HepG2 (cell line): ENCODE measurements around the gene CCR3. TPM values are rescaled to one million over a fixed set of nuclear protein-coding genes. Genes with fewer than 3 reads are reported as not detected.

Source experiments
- ATAC-seq: fragments of 200-7000 bp; cut with Tn5 transposase; 3 replicates; pipeline ENCODE4 v1.9.1; 2020; ENCODE audit warnings: mild to moderate bottlenecking, moderate library complexity
- BruUV-seq: library from RNA; stranded (reverse); fragments of 400-500 nt; replicated peaks from 2 replicates; lab custom pipeline; 2021; lab: Mats Ljungman, UMichigan
- CTCF ChIA-PET: fragments of 300-600 bp; formaldehyde crosslinking; extraction: SDS; loops from one replicate; lab custom pipeline; 2021; ENCODE audit warnings: low total read pairs, inconsistent platforms, low intra/inter-chr PET ratio; lab: Yijun Ruan, JAX
- POLR2A ChIA-PET: fragments of 350-600 bp; sonication (Branson Sonifier 250); formaldehyde crosslinking; loops from one replicate; lab custom pipeline; 2020; ENCODE audit warnings: antibody characterized with exemption, inconsistent platforms; lab: Yijun Ruan, JAX
- DNase-seq: peaks from one replicate; pipeline ENCODE4 v3.0.0-alpha.2; 2015; ENCODE audit warnings: low spot score
- FAIRE-seq: peaks from 3 replicates; lab custom pipeline; 2011; peaks lifted over from hg19 to GRCh38; lab: Jason Lieb, UNC
- H2AFZ ChIP-seq: one replicate; pipeline ENCODE4 v1.6.1; 2011; ENCODE audit warnings: low read length, inconsistent platforms
- H3K27ac ChIP-seq: fragments of 300-600 bp; 3 replicates; pipeline ENCODE4 v1.8.0; 2011; ENCODE audit warnings: mixed run types, mild to moderate bottlenecking, mixed read lengths, low read length, inconsistent platforms; ENCODE audit not compliant: insufficient read depth; ENCODE audit errors: extremely low read length
- H3K27me3 ChIP-seq, 2 experiments: fragments of 200-600 bp in 1 of 2; 2 replicates in 1 of 2; 3 replicates in 1 of 2; pipeline versions ENCODE4 v1.6.0 to v1.8.0; 2011; ENCODE audit warnings: low read length in 2 of 2, mild to moderate bottlenecking in 2 of 2, moderate library complexity in 2 of 2, inconsistent platforms in 1 of 2; ENCODE audit not compliant: insufficient read depth in 2 of 2, control insufficient read depth in 1 of 2
- H3K36me3 ChIP-seq, 2 experiments: fragments of 200-600 bp in 1 of 2; replicated peaks in 1 of 2; 2 replicates in 1 of 2; 3 replicates in 1 of 2; pipeline versions ENCODE4 v1.5.1 to v1.8.0; 2011; ENCODE audit warnings: low read length in 2 of 2, inconsistent platforms in 1 of 2; ENCODE audit not compliant: insufficient read depth in 2 of 2, control insufficient read depth in 1 of 2
- H3K4me1 ChIP-seq: 2 replicates; pipeline ENCODE4 v1.5.1; 2012; ENCODE audit warnings: low read length, inconsistent platforms; ENCODE audit not compliant: insufficient read depth
- H3K4me2 ChIP-seq: 2 replicates; pipeline ENCODE4 v1.6.0; 2011; ENCODE audit warnings: low read depth, low read length, inconsistent platforms
- H3K4me3 ChIP-seq, 3 experiments: fragments of 200-600 bp in 1 of 3; sonication (generic), shearing (Covaris generic) in 1 of 3; replicated peaks in 1 of 3; 2 replicates each; pipeline ENCODE4 v1.5.1; 2011 to 2016; ENCODE audit warnings: low read length in 3 of 3, inconsistent platforms in 2 of 3, low read depth in 2 of 3, mild to moderate bottlenecking in 2 of 3, control low read depth in 1 of 3, mixed read lengths in 1 of 3; ENCODE audit not compliant: insufficient read depth in 1 of 3
- H3K79me2 ChIP-seq: one replicate; pipeline ENCODE4 v1.6.1; 2011; ENCODE audit warnings: low read length, inconsistent platforms; ENCODE audit not compliant: insufficient read depth
- H3K9ac ChIP-seq: 2 replicates; pipeline ENCODE4 v1.6.0; 2011; ENCODE audit warnings: mild to moderate bottlenecking, low read depth, low read length, inconsistent platforms; ENCODE audit not compliant: insufficient read depth
- H3K9me3 ChIP-seq: 2 replicates; pipeline ENCODE4 v1.5.1; 2012; ENCODE audit warnings: mild to moderate bottlenecking, low read length
- H4K20me1 ChIP-seq: 2 replicates; pipeline ENCODE4 v1.6.0; 2011; ENCODE audit warnings: inconsistent platforms, mild to moderate bottlenecking, low read length, moderate library complexity; ENCODE audit not compliant: insufficient read depth
- ATF1 ChIP-seq: IDR thresholded peaks from 2 replicates; pipeline ENCODE4 v1.6.1; 2016; ENCODE audit warnings: mild to moderate bottlenecking, control low read depth
- CBX5 ChIP-seq: sonication (generic); formaldehyde crosslinking; IDR thresholded peaks from 2 replicates; pipeline ENCODE4 v1.4.0; 2020; ENCODE audit warnings: missing genetic modification reagents, borderline replicate concordance
- SALL2 ChIP-seq: sonication (generic); formaldehyde crosslinking; IDR thresholded peaks from 2 replicates; pipeline ENCODE4 v1.8.1; 2023; ENCODE audit warnings: mild to moderate bottlenecking, missing genetic modification reagents, inconsistent platforms
- ZBTB1 ChIP-seq: sonication (generic); formaldehyde crosslinking; IDR thresholded peaks from 2 replicates; pipeline ENCODE4 v1.4.0; 2020; ENCODE audit warnings: missing genetic modification reagents, borderline replicate concordance
- ZFP62 ChIP-seq: sonication (generic); formaldehyde crosslinking; IDR thresholded peaks from 2 replicates; pipeline ENCODE4 v1.4.0; 2020; ENCODE audit warnings: missing genetic modification reagents
- ZIK1 ChIP-seq: sonication (generic); formaldehyde crosslinking; IDR thresholded peaks from 2 replicates; pipeline ENCODE4 v1.5.0; 2020; ENCODE audit warnings: mild to moderate bottlenecking, low read depth, missing genetic modification reagents, borderline replicate concordance
- ZNF530 ChIP-seq: sonication (generic); formaldehyde crosslinking; IDR thresholded peaks from 2 replicates; pipeline ENCODE4 v1.5.0; 2020; ENCODE audit warnings: low read depth, mild to moderate bottlenecking, missing genetic modification reagents
- WGBS: methylation state at CpG from one replicate; pipeline ENCODE4 v1.1.6; 2017; ENCODE audit warnings: low lambda C conversion rate; 5-methylcytosine and 5-hydroxymethylcytosine counted together
- in situ Hi-C: cut with HindIII; loops from 2 replicates; pipeline ENCODE4 v1.10.0; 2017; ENCODE audit warnings: low pct_unique_long_range_greater_than_20kb; ENCODE audit not compliant: extremely low pct_ligation_motif_present
- intact Hi-C: fragments of 100-400 bp; cut with micrococcal nuclease; formaldehyde crosslinking; loops from one replicate; pipeline ENCODE4 v1.10.0; 2022; ENCODE audit not compliant: unreplicated experiment
- polyA plus RNA-seq, 8 experiments: library from polyadenylated mRNA; depleted of rRNA in 3 of 8; stranded (reverse) in 7 of 8; unstranded in 1 of 8; fragments of >200 nt; fragmentation: Illumina TruSeq in 4 of 8; extraction: Trizol in 4 of 8; gene quantifications; 2 replicates each; pipeline versions ENCODE4 v1.2.1 to v1.2.3, GENCODE V29; 2011 to 2016; ENCODE audit warnings: low read depth in 4 of 8, missing spikeins in 1 of 8, mixed read lengths in 1 of 8; ENCODE audit not compliant: insufficient read depth in 1 of 8
- total RNA-seq, 5 experiments: library from RNA; depleted of rRNA; stranded (reverse); fragments of >200 nt; fragmentation: Illumina TruSeq; extraction: Trizol; gene quantifications; 2 replicates each; pipeline ENCODE4 v1.2.3, GENCODE V29; 2016; ENCODE audit warnings: low read depth in 1 of 5
- TF ChIP-seq, protein P1 (sequence below), 2 experiments: fragments of 450-650 bp in 1 of 2; sonication (generic) in 1 of 2; formaldehyde crosslinking in 1 of 2; IDR thresholded peaks; 2 replicates each; pipeline versions ENCODE4 v1.6.1 to v1.8.0; 2016 to 2022; ENCODE audit warnings: antibody characterized with exemption in 1 of 2, mild to moderate bottlenecking in 1 of 2, missing genetic modification reagents in 1 of 2
- TF ChIP-seq, protein P2 (sequence below): sonication (generic); formaldehyde crosslinking; IDR thresholded peaks from 2 replicates; pipeline ENCODE4 v1.5.0; 2020; ENCODE audit warnings: missing genetic modification reagents
- TF ChIP-seq, protein P3 (sequence below): sonication (generic); formaldehyde crosslinking; IDR thresholded peaks from 2 replicates; pipeline ENCODE4 v1.4.0; 2020; ENCODE audit warnings: missing genetic modification reagents, borderline replicate concordance

CCR3 gene
- total and polyA plus RNA-seq, 2 of the 13 experiments (the other 11 are each of a cell fraction or from before 2014, with no cell fraction given), result not detected

DNA sequence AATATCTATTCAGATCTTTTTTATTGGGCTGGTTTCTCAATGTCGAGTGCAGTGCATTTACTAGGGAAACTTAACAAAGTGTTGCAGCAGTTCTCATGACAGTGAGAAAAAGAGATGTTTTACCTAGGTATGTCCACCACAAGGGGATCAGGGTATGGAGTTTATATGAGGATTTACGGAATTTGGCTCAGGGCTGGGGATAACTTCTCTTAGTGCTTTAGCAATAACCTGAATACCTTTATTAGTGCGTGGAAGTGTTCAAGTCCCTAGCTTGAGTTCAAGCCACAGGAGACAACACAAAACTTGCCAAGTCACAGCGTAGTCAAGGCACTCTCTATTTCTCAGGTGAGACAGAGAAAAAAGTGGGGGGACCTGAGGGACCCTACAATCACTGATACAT lies 3.9 kb upstream of the CCR3 start:
- Histone ChIP-seq H3K9me3 (no peaks in the 10 kb centered on the region), H3K36me3 (no peaks in the 10 kb centered on the region), H3K4me3 (no peak overlapping the region), H3K4me1 (no peaks in the 10 kb centered on the region), H3K4me2 (no peak overlapping the region), H3K27me3 (peaks cover 0 to 10% of the 10 kb centered on the region in 2 experiments; a peak in 2 of 5 replicates), H3K79me2 (no peaks in the 10 kb centered on the region), H3K9ac (no peak overlapping the region), H4K20me1 (no peaks in the 10 kb centered on the region), H3K27ac (no peak overlapping the region), H2AFZ (no peak overlapping the region)
- in situ Hi-C loops (no loop called here), intact Hi-C loops (loop anchor here (10.0 kb wide), 1 partner anchor 1904 kb away; the partner anchor contains the start of gene TCAIM)
- no peak for FAIRE-seq
- ChIA-PET POLR2A (no interaction called here), CTCF (no interaction called here)
- 9% methylated on average over 4 of the region's 4 CpGs for WGBS
- no TSS peak for BruUV-seq
- no peak for ATAC-seq
- DNase-seq, result no peak
- TF ChIP-seq, protein P1, sequence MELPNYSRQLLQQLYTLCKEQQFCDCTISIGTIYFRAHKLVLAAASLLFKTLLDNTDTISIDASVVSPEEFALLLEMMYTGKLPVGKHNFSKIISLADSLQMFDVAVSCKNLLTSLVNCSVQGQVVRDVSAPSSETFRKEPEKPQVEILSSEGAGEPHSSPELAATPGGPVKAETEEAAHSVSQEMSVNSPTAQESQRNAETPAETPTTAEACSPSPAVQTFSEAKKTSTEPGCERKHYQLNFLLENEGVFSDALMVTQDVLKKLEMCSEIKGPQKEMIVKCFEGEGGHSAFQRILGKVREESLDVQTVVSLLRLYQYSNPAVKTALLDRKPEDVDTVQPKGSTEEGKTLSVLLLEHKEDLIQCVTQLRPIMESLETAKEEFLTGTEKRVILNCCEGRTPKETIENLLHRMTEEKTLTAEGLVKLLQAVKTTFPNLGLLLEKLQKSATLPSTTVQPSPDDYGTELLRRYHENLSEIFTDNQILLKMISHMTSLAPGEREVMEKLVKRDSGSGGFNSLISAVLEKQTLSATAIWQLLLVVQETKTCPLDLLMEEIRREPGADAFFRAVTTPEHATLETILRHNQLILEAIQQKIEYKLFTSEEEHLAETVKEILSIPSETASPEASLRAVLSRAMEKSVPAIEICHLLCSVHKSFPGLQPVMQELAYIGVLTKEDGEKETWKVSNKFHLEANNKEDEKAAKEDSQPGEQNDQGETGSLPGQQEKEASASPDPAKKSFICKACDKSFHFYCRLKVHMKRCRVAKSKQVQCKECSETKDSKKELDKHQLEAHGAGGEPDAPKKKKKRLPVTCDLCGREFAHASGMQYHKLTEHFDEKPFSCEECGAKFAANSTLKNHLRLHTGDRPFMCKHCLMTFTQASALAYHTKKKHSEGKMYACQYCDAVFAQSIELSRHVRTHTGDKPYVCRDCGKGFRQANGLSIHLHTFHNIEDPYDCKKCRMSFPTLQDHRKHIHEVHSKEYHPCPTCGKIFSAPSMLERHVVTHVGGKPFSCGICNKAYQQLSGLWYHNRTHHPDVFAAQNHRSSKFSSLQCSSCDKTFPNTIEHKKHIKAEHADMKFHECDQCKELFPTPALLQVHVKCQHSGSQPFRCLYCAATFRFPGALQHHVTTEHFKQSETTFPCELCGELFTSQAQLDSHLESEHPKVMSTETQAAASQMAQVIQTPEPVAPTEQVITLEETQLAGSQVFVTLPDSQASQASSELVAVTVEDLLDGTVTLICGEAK (IDR thresholded peaks at IDR 0.05), result no peak
- TF ChIP-seq, protein P1 (CRISPR knock-in tag; IDR thresholded peaks at IDR 0.05), result no peak
- TF ChIP-seq CBX5 (CRISPR knock-in tag), result no peak
- TF ChIP-seq SALL2 (CRISPR knock-in tag), result no peak
- TF ChIP-seq ATF1, result no peak
- no peak for TF ChIP-seq ZNF530 (CRISPR knock-in tag)
- TF ChIP-seq, protein P2, sequence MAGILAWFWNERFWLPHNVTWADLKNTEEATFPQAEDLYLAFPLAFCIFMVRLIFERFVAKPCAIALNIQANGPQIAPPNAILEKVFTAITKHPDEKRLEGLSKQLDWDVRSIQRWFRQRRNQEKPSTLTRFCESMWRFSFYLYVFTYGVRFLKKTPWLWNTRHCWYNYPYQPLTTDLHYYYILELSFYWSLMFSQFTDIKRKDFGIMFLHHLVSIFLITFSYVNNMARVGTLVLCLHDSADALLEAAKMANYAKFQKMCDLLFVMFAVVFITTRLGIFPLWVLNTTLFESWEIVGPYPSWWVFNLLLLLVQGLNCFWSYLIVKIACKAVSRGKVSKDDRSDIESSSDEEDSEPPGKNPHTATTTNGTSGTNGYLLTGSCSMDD (CRISPR knock-in tag), result no peak
- no peak for TF ChIP-seq ZBTB1 (CRISPR knock-in tag)
- TF ChIP-seq, protein P3, sequence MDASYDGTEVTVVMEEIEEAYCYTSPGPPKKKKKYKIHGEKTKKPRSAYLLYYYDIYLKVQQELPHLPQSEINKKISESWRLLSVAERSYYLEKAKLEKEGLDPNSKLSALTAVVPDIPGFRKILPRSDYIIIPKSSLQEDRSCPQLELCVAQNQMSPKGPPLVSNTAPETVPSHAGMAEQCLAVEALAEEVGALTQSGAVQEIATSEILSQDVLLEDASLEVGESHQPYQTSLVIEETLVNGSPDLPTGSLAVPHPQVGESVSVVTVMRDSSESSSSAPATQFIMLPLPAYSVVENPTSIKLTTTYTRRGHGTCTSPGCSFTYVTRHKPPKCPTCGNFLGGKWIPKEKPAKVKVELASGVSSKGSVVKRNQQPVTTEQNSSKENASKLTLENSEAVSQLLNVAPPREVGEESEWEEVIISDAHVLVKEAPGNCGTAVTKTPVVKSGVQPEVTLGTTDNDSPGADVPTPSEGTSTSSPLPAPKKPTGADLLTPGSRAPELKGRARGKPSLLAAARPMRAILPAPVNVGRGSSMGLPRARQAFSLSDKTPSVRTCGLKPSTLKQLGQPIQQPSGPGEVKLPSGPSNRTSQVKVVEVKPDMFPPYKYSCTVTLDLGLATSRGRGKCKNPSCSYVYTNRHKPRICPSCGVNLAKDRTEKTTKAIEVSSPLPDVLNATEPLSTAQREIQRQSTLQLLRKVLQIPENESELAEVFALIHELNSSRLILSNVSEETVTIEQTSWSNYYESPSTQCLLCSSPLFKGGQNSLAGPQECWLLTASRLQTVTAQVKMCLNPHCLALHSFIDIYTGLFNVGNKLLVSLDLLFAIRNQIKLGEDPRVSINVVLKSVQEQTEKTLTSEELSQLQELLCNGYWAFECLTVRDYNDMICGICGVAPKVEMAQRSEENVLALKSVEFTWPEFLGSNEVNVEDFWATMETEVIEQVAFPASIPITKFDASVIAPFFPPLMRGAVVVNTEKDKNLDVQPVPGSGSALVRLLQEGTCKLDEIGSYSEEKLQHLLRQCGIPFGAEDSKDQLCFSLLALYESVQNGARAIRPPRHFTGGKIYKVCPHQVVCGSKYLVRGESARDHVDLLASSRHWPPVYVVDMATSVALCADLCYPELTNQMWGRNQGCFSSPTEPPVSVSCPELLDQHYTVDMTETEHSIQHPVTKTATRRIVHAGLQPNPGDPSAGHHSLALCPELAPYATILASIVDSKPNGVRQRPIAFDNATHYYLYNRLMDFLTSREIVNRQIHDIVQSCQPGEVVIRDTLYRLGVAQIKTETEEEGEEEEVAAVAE (CRISPR knock-in tag), result no peak
- TF ChIP-seq ZFP62 (CRISPR knock-in tag), result no peak
- no peak for TF ChIP-seq ZIK1 (CRISPR knock-in tag)
